Lung (tissue), 12 donors: ENCODE results near the gene CELF6. TPM values are rescaled to one million over a fixed set of nuclear protein-coding genes. Genes with fewer than 3 reads are reported as not detected.

Experiments used
- ATAC-seq: fragments of 200-7000 bp; cut with Tn5 transposase; one replicate; pipeline ENCODE4 v1.9.1; 2020; ENCODE audit warnings: moderate number of reproducible peaks; ENCODE audit not compliant: insufficient read depth, low FRiP score
- DNase-seq, 3 donors: peaks; one replicate each; pipeline ENCODE4 v3.0.0-alpha.2; 2013 to 2017
- H3K27ac ChIP-seq, 2 donors: one replicate each; pipeline ENCODE4 v1.5.1; 2013; ENCODE audit warnings: mild to moderate bottlenecking in 2 of 2, moderate library complexity in 2 of 2, control low read depth in 1 of 2, inconsistent platforms in 1 of 2, low read depth in 1 of 2, low read length in 1 of 2
- H3K27me3 ChIP-seq, 3 donors: one replicate each; pipeline ENCODE4 v1.5.1; 2013; ENCODE audit warnings: low read length in 2 of 3; ENCODE audit not compliant: control insufficient read depth in 3 of 3, insufficient read depth in 3 of 3
- H3K36me3 ChIP-seq, 4 donors: one replicate each; pipeline ENCODE4 v1.5.1; 2013; ENCODE audit warnings: low read length in 4 of 4, mild to moderate bottlenecking in 1 of 4, moderate library complexity in 1 of 4; ENCODE audit not compliant: control insufficient read depth in 4 of 4, insufficient read depth in 4 of 4
- H3K4me1 ChIP-seq, 5 donors: one replicate each; pipeline ENCODE4 v1.5.1; 2013; ENCODE audit warnings: low read length in 5 of 5, mild to moderate bottlenecking in 2 of 5, moderate library complexity in 1 of 5; ENCODE audit not compliant: control insufficient read depth in 5 of 5, insufficient read depth in 5 of 5
- H3K4me3 ChIP-seq: one replicate; pipeline ENCODE4 v1.5.1; 2013; ENCODE audit warnings: mild to moderate bottlenecking, control low read depth, moderate library complexity
- H3K9ac ChIP-seq, 2 donors: one replicate each; pipeline ENCODE4 v1.5.1; 2013; ENCODE audit warnings: low read length in 2 of 2, control low read depth in 1 of 2; ENCODE audit not compliant: insufficient read depth in 1 of 2
- H3K9me3 ChIP-seq, 4 donors: one replicate each; pipeline ENCODE4 v1.5.1; 2013; ENCODE audit warnings: low read length in 3 of 4, mild to moderate bottlenecking in 1 of 4, moderate library complexity in 1 of 4; ENCODE audit not compliant: control insufficient read depth in 4 of 4, insufficient read depth in 3 of 4
- CTCF ChIP-seq: IDR thresholded peaks from 2 replicates; pipeline ENCODE4 v1.5.1; 2012; ENCODE audit warnings: mild to moderate bottlenecking; ENCODE audit errors: control extremely low read depth, extremely low read depth
- WGBS, 2 donors: extraction: QIAGEN DNeasy Blood & Tissue Kit; methylation state at CpG; one replicate each; pipeline ENCODE4 v1.1.7; 2013; 5-methylcytosine and 5-hydroxymethylcytosine counted together
- polyA plus RNA-seq, 2 donors: library from polyadenylated mRNA; stranded (reverse); fragments of 200-250 nt; gene quantifications; one replicate each; pipeline ENCODE4 v1.2.1, GENCODE V29; 2013
- total RNA-seq, 2 donors: library from RNA; depleted of rRNA in 1 of 2; stranded (reverse); fragments of >200 nt in 1 of 2; gene quantifications; one replicate each; pipeline ENCODE4 v1.2.1, GENCODE V29; 2014 to 2021
- donor health status: control.
- donor health status: control.
- donor health status: Bipolar disorder and iron deficiency.
- donor health status: healthy.
- donor health status: DM: yes; HTN: yes; CAD: no.

The CELF6 gene
- total and polyA plus RNA-seq, 4 donors, result 2.1 to 6.4 (median 3.4) TPM

DNA sequence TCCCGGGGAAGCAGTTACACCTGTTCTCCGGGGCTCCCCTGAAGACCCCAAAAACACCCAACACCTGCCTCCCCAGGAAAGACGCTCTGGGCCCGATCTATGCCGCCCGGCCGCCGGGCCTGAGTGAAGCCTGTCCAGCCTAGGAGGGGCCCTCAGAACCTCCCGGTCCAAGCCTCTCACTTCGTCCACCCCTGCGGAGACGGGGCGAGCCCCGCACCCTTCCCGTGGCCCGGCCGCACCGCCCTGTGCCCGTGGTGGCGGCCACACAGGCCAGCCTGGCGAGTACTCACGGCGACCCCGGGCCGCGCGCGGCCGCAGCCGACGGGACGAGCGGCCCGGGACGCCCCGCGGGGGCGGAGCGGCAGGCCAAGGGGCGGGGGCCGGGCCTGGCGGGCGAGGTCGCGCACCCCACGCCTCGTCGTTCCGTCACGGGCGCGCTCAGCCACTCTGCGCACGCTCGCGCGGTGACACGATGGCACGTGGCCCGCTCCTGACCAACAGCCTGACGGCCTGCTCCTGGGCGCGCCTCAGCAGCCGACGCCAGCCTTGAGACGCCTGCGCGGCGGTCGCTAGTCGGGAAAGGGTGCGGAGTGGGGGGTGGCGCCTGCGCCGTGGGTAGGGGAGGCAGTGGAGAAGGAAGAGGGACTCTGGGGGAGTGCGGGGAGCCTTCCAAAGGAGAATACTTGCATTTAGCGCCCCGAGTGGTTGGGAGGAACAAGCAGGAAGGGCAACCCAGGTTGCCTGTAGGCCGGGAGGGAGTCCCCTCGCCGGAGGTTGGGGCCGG, 47.6 kb downstream of the CELF6 start, which contains the start of gene PARP6:
Gene PARP6, minus strand, starts transcription at position 342 of the 784 bp plus-strand sequence. CDS start 5,077 bp downstream, outside the sequence.
- Histone ChIP-seq H3K27ac (peak within 1 kb of the TSS; percentile 92 to 97), H3K27me3 (no peaks in the 10 kb centered on the region), H3K4me3 (peak within 1 kb of the TSS; percentile 84), H3K9me3 (no peaks in the 10 kb centered on the region), H3K4me1 (peaks cover 0 to 18% (median 6%) of the 10 kb centered on the region in 5 donors), H3K36me3 (peaks cover 0 to 9% (median under 1%) of the 10 kb centered on the region in 4 donors), H3K9ac (peak within 1 kb of the TSS; percentile 61 to 89)
- 0% methylated on average over 44 to 82 of the region's 82 CpGs for WGBS, 2 donors
- DNase-seq (peak; percentile 99), ATAC-seq (peak; percentile 98)
- TF ChIP-seq CTCF, result peak; percentile 59

DNA sequence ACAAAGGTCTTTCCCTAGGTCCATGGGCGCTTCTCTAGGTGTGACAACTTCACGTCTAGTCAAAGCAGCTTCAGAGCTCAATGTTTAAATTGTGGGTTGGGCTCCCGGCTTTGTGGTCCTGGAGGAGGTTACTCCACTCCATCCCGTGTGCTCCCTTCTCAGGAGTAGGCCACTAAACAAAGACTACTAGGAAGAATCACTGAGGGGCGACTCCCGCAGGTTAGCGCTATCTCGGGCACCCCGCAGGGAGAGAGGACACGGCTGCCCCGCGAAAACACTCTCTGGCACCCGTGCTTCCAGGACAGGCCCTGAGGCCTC, 48.1 kb downstream of the CELF6 start:
- Histone ChIP-seq H3K27me3 (no peaks in the 10 kb centered on the region), H3K9me3 (no peaks in the 10 kb centered on the region), H3K27ac (peak overlapping the region; percentile 92 to 97), H3K4me3 (peak overlapping the region; percentile 84), H3K4me1 (peaks cover 0 to 18% (median 6%) of the 10 kb centered on the region in 5 donors), H3K9ac (peak overlapping the region; percentile 54 to 89), H3K36me3 (peaks cover 2 to 14% (median 5%) of the 10 kb centered on the region in 4 donors)
- ATAC-seq (peak; percentile 3), DNase-seq (peak in 2 of 3 donors; percentile 16 to 25)
- TF ChIP-seq CTCF, result no peak
- 3 to 5% methylated on average over 12 to 13 of the region's 13 CpGs for WGBS, 2 donors

DNA sequence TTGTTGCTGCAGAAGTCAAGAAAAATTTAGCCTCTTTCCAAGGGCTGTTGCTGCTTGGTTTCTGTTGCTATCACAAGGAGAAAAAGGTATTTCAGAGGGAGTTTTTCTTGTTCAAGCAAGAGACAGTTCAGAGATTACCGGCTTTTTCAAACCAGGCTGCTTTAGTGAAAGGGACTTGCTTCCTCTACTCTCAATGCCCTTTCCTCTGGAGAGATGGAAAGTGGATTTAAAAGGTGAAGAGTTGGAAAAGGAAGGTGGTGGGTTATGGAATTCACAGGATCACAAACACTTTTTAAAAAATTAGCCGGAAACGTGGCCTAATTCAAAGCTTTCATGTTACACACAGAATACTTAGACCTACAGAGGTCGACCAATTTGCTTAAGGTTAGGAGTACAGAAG, 48.7 kb downstream of the CELF6 start:
- 81 to 87% methylated on average over 4 of the region's 4 CpGs for WGBS, 2 donors
- no peak overlapping the region for H3K27ac ChIP-seq
- peaks cover 0 to 18% (median 6%) of the 10 kb centered on the region in 5 donors for H3K4me1 ChIP-seq
- ATAC-seq (no peak), DNase-seq (no peak)
- no peak for TF ChIP-seq CTCF
- H3K9me3 ChIP-seq, result no peaks in the 10 kb centered on the region
- H3K36me3 ChIP-seq, result peaks cover 8 to 20% (median 11%) of the 10 kb centered on the region in 4 donors
- H3K9ac ChIP-seq, result peak overlapping the region in 1 of 2 donors; percentile 54
- no peak overlapping the region for H3K4me3 ChIP-seq
- H3K27me3 ChIP-seq, result no peaks in the 10 kb centered on the region
